ENCODE measurements around the gene SIKE1. TPM values are rescaled to one million over a fixed set of nuclear protein-coding genes. Genes with fewer than 3 reads are reported as not detected.
"Not testable (repeated sequence)": the region's sequence is repeated elsewhere in the genome, so short reads cannot be mapped to it uniquely, and the experiment has no call there.

Gene SIKE1
- total RNA-seq, 6 experiments from 2014 or later, result 39.1 to 48.7 (median 42.0) TPM

DNA sequence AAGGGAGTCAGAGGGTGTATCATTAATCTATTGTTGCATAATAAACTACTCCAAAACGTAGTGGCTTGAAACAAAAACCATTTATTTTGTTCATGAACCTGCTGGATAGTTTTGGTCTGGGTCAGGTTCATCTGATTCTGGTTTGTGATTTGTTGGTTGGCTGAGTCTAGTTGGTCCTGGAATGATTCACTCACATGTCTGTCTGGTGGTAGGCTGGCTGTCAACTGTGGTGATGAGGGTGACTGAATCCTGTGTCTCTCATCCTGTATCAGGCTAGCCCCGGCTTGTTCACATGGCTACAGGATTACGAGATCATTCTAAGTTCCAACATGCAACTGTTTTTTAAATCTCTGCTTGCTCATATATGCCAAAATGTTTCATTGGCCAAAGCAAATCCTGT lies 22.5 kb upstream of the SIKE1 start:
- Mint-ChIP-seq H3K9me3 (no peaks in the 10 kb centered on the region), H3K27me3 (ENCODE audit: insufficient read depth) (peaks cover 20% of the 10 kb centered on the region), H3K4me1 (ENCODE audit: low read depth) (no peaks in the 10 kb centered on the region), H3K27ac (no peak overlapping the region), H3K4me3 (no peak overlapping the region), H3K36me3 (ENCODE audit: low read depth) (no peaks in the 10 kb centered on the region)
- DNase-seq, result no peak
- TF ChIP-seq, protein P1, sequence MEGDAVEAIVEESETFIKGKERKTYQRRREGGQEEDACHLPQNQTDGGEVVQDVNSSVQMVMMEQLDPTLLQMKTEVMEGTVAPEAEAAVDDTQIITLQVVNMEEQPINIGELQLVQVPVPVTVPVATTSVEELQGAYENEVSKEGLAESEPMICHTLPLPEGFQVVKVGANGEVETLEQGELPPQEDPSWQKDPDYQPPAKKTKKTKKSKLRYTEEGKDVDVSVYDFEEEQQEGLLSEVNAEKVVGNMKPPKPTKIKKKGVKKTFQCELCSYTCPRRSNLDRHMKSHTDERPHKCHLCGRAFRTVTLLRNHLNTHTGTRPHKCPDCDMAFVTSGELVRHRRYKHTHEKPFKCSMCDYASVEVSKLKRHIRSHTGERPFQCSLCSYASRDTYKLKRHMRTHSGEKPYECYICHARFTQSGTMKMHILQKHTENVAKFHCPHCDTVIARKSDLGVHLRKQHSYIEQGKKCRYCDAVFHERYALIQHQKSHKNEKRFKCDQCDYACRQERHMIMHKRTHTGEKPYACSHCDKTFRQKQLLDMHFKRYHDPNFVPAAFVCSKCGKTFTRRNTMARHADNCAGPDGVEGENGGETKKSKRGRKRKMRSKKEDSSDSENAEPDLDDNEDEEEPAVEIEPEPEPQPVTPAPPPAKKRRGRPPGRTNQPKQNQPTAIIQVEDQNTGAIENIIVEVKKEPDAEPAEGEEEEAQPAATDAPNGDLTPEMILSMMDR (IDR thresholded peaks at IDR 0.05), result no peak

DNA sequence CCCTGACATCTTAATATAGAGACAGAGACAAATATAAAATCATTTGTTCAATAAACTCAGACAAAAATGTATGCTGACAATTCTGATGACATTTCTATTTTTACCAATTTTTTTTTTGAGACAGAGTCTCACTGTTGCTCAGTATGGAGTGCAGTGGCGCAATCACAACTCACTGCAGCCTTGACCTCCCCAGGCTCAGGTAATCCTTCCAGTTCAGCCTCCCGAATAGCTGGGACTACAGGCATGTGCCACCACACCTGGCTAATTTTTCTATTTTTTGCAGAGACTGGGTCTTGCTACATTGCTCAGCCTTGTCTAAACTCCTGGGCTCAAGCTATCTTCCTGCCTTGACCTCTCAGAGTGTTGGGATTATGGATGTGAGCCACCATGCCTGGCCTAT lies 13.6 kb upstream of the SIKE1 start:
- peaks cover 10% of the 10 kb centered on the region for H3K27me3 Mint-ChIP-seq (ENCODE audit: insufficient read depth)
- H3K36me3 Mint-ChIP-seq (ENCODE audit: low read depth), result no peaks in the 10 kb centered on the region
- no peaks in the 10 kb centered on the region for H3K4me1 Mint-ChIP-seq (ENCODE audit: low read depth)
- TF ChIP-seq, protein P1 (IDR thresholded peaks at IDR 0.05), result no peak
- no peaks in the 10 kb centered on the region for H3K9me3 Mint-ChIP-seq
- H3K4me3 Mint-ChIP-seq, result no peak overlapping the region
- H3K27ac Mint-ChIP-seq, result no peak overlapping the region
- DNase-seq, result no peak

DNA sequence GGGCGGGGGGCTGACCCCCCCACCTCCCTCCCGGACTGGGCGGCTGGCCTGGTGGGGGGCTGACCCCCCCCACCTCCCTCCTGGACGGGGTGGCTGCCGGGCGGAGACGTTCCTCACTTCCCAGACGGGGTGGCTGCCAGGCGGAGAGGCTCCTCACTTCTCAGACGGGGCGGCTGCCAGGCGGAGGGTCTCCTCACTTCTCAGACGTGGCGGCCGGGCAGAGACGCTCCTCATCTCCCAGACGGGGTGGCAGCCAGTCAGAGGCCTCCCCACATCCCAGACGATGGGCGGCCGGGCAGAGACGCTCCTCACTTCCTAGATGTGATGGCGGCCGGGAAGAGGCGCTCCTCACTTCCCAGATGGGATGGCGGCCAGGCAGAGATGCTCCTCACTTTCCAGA lies 10.1 kb upstream of the SIKE1 start:
- H3K36me3 Mint-ChIP-seq (ENCODE audit: low read depth), result peaks cover 16% of the 10 kb centered on the region
- peaks cover 17% of the 10 kb centered on the region for H3K9me3 Mint-ChIP-seq
- not testable (repeated sequence) for H3K4me1 Mint-ChIP-seq (ENCODE audit: low read depth); H3K27ac Mint-ChIP-seq; H3K4me3 Mint-ChIP-seq; DNase-seq
- peaks cover 22% of the 10 kb centered on the region for H3K27me3 Mint-ChIP-seq (ENCODE audit: insufficient read depth)

DNA sequence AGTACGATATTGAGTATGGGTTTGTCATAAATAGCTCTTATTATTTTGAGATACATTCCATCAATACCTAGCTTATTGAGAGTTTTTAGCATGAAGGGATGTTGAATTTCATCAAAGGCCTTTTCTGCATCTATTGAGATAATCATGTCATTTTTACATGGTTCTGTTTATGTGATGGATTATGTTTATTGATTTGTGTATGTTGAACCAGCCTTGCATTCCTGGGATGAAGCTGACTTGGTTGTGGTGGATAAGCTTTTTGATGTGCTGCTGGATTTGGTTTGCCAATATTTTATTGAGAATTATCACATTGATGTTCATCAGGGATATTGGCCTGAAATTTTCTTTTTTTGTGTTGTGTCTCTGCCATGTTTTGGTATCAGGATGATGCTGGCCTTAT lies 6.0 kb upstream of the SIKE1 start:
- H3K27me3 Mint-ChIP-seq (ENCODE audit: insufficient read depth), result peaks cover 21% of the 10 kb centered on the region
- not testable (repeated sequence) for H3K4me3 Mint-ChIP-seq; H3K4me1 Mint-ChIP-seq (ENCODE audit: low read depth); DNase-seq; H3K27ac Mint-ChIP-seq
- peaks cover 16% of the 10 kb centered on the region for H3K36me3 Mint-ChIP-seq (ENCODE audit: low read depth)
- peaks cover 21% of the 10 kb centered on the region for H3K9me3 Mint-ChIP-seq

DNA sequence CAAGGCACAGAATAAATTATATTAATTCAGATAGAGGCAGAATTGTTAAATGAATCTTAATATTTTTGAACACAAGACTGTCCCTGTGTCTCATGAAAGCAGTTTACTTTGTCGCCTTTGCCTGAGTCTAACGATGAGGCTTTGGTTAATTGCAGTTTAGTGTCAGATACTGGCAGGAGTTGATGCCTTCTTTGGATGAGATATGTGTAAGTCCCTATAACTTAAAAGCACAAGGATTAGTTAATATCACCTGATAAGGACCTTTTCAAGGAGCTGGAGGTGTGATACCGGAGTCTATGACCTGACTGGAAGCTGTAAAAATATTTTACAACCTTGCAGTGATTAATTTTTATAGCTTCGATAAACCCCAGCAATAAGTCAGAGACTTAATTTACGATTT lies 2.0 kb upstream of the SIKE1 start:
- H3K4me3 Mint-ChIP-seq, result no peak overlapping the region
- peaks cover 25% of the 10 kb centered on the region for H3K4me1 Mint-ChIP-seq (ENCODE audit: low read depth)
- H3K27me3 Mint-ChIP-seq (ENCODE audit: insufficient read depth), result peaks cover 10% of the 10 kb centered on the region
- no peak overlapping the region for H3K27ac Mint-ChIP-seq
- peaks cover 21% of the 10 kb centered on the region for H3K9me3 Mint-ChIP-seq
- TF ChIP-seq, protein P1 (IDR thresholded peaks at IDR 0.05), result no peak
- no peak for DNase-seq
- H3K36me3 Mint-ChIP-seq (ENCODE audit: low read depth), result peaks cover 28% of the 10 kb centered on the region

DNA sequence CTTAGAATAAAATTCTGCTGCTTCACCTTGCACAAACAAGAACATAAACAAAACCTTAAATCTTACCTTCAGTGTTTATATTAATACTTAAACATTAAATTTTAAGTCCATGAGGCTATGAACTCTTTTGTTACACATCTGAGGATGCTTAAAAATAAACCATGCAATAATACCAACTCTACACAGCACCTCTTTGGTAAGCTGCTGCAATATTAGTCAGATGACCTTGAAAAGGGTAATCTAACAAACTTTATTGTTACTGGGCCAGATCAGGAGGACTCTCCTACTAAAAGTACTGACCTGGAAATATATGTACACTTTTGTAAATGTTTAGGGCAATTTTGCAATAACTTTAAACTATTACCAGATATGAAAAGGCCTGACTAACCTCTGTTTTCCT lies 763 bp downstream of the SIKE1 start:
- Mint-ChIP-seq H3K9me3 (no peaks in the 10 kb centered on the region), H3K36me3 (ENCODE audit: low read depth) (peaks cover 15% of the 10 kb centered on the region), H3K27ac (peak overlapping the region; percentile 98), H3K4me1 (ENCODE audit: low read depth) (peaks cover 25% of the 10 kb centered on the region), H3K4me3 (peak overlapping the region; percentile 100), H3K27me3 (ENCODE audit: insufficient read depth) (peaks cover 5% of the 10 kb centered on the region; the same call in 1 of the 2 replicates)
- DNase-seq, result no peak
- TF ChIP-seq, protein P1 (IDR thresholded peaks at IDR 0.05), result no peak

DNA sequence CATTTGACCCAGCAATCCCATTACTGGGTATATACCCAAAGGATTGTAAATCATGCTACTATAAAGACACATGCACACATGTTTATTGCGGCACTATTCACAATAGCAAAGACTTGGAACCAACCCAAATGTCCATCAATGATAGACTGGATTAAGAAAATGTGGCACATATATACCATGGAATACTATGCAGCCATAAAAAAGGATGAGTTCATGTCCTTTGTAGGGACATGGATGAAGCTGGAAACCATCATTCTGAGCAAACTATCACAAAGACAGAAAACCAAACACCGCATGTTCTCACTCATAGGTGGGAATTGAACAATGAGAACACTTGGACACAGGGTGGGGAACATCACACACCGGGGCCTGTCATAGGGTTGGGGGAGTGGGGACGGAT lies 3.8 kb downstream of the SIKE1 start:
- Mint-ChIP-seq H3K36me3 (ENCODE audit: low read depth) (peaks cover 15% of the 10 kb centered on the region), H3K4me1 (ENCODE audit: low read depth) (peaks cover 25% of the 10 kb centered on the region)
- not testable (repeated sequence) for H3K9me3 Mint-ChIP-seq; DNase-seq; H3K27me3 Mint-ChIP-seq (ENCODE audit: insufficient read depth); H3K27ac Mint-ChIP-seq; H3K4me3 Mint-ChIP-seq

All from HFFc6 (cell line).